Lower lobe of right lung (tissue), 2 donors: ENCODE results near the gene CHMP6. TPM values are rescaled to one million over a fixed set of nuclear protein-coding genes. Genes with fewer than 3 reads are reported as not detected.

Experiments used
- ATAC-seq, 2 donors: fragments of 200-7000 bp; cut with Tn5 transposase; one replicate each; pipeline ENCODE4 v1.9.1; 2020 to 2022; ENCODE audit warnings: mild to moderate bottlenecking in 2 of 2, moderate library complexity in 2 of 2
- DNase-seq: peaks from one replicate; pipeline ENCODE4 v3.0.0-alpha.2; 2020
- H3K27ac ChIP-seq: fragments of 200-600 bp; one replicate; pipeline ENCODE4 v1.8.0; 2022
- H3K27me3 ChIP-seq: fragments of 200-600 bp; one replicate; pipeline ENCODE4 v1.8.0; 2022; ENCODE audit warnings: low read depth
- H3K36me3 ChIP-seq: fragments of 200-600 bp; one replicate; pipeline ENCODE4 v1.8.0; 2022; ENCODE audit warnings: mild to moderate bottlenecking
- H3K4me1 ChIP-seq: fragments of 200-600 bp; one replicate; pipeline ENCODE4 v1.8.0; 2022
- H3K4me3 ChIP-seq: fragments of 200-600 bp; one replicate; pipeline ENCODE4 v1.8.0; 2022; ENCODE audit warnings: mild to moderate bottlenecking
- H3K9me3 ChIP-seq: fragments of 200-600 bp; one replicate; pipeline ENCODE4 v1.8.0; 2022
- CTCF ChIP-seq: fragments of 200-600 bp; IDR thresholded peaks from one replicate; pipeline ENCODE4 v1.8.0; 2022; ENCODE audit warnings: antibody characterized with exemption, mild to moderate bottlenecking
- intact Hi-C: fragments of 100-400 bp; cut with DNase I; formaldehyde crosslinking; loops from one replicate; pipeline ENCODE4 v1.11.0; 2022
- total RNA-seq: library from RNA; stranded (reverse); fragmentation: NEBNext Ultra II Directional; extraction: Animal tissue kit (Norgen Biotek cat#: 25700); gene quantifications from one replicate; pipeline ENCODE4 v1.2.1, GENCODE V29; 2021
- donor health status: DM: no; HTN: yes; CAD: no; lungs with severe emphysema.

Gene CHMP6
- total RNA-seq, 1 donor from 2014 or later = 28.8 TPM

- peaks cover 40% of the 10 kb centered on the region for H3K36me3 ChIP-seq
- DNase-seq (no peak), ATAC-seq (no peak)
Measured at GRCh38 chr17:80946449-80946848, 45.2 kb upstream of the CHMP6 start.

DNA sequence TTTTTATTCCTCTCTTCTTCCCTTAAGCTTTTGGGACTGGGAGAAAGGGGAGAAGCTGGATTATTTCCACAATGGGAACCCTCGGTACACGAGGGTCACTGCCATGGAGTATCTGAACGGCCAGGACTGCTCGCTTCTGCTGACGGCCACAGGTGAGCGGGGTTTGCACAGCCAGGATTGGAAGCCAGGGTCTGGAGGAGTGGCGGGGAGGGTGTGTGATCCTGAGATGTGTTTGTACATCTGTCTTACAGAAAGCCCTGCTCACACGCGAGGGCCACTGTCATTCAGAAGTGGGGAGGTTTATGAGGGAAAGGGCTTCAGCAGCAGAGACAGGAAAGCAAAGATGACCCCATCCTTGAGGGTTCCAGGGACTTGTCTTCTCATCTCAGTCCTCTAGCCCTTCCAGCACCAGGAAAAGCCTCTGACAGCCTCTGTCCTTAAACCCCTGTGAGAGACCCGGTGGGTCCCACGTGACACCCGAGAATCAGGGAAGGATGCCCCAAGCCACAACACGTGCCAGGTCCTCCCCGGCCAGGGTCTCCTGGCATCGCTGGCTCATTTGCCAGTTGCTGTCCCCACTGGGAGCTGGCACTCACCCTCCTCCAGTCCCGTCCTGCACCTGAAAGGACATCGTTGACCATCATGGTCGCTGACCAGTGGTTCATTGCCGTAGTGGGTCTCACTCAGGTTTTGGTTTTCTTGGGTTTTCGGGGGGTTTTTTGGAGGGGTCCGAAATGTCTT, 44.3 kb upstream of the CHMP6 start:
- Histone ChIP-seq H3K27ac (no peak overlapping the region), H3K4me1 (peaks cover 8% of the 10 kb centered on the region), H3K4me3 (no peak overlapping the region), H3K27me3 (no peaks in the 10 kb centered on the region), H3K9me3 (no peaks in the 10 kb centered on the region), H3K36me3 (peaks cover 48% of the 10 kb centered on the region)
- TF ChIP-seq CTCF = no peak
- intact Hi-C loops = no loop called here
- no peak for ATAC-seq
- DNase-seq = peak; percentile 33

More at GRCh38 chr17:80946449-80946848, 45.2 kb upstream of the CHMP6 start:
- H3K4me3 ChIP-seq = no peak overlapping the region
- peaks cover 18% of the 10 kb centered on the region for H3K4me1 ChIP-seq
- intact Hi-C loops = no loop called here
- no peak for TF ChIP-seq CTCF
- H3K27me3 ChIP-seq = no peaks in the 10 kb centered on the region
- H3K27ac ChIP-seq = no peak overlapping the region
- H3K9me3 ChIP-seq = no peaks in the 10 kb centered on the region

DNA sequence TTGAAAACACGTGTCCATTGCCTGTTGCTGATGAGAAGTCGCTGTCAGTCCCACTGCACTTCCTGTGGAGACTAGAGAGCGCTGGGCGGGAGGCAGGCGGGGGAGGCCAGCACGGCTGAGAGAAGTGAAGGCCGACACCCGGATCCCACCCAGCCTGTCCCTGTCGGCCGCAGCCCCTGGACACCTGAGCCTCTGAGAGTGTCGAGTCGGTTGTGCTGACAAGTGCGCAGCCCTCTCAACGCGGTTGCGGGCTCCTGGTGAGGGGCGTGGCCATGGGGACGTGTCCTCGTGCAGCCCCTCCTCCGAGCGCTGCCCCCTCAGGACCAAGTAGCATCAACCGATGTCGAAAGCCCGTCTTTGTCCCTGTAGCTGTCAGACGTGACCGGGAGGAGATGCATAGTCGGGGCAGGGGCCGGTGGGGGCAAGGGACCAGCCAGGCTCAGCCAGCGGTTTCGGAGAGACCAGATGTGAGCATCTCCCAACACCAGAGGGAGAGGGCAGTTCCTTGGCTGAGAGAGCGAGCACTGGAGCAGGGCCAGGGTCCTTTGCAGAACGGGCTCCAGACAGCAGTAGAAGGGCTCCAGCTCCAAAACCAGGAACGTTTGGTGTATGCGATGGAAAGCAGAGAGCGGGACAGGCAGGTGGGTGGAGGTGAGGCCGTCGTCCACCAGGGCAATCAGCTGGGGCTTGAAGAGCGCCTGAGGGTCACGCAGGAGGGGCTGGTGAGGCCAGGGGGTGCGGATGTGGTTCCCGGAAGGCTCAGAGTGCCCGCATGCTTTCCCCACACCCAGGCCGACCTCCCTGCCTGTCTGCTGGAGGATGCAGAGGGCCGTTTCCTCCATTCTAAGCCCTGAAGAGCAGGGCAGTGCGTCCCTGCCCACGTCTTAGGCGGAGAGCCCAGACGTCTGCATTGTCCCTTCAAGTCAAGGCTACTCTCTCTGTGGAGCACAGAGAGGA, 43.3 kb upstream of the CHMP6 start:
- no peaks in the 10 kb centered on the region for H3K9me3 ChIP-seq
- H3K27ac ChIP-seq = no peak overlapping the region
- H3K4me3 ChIP-seq = no peak overlapping the region
- TF ChIP-seq CTCF = no peak
- intact Hi-C loops = no loop called here
- no peaks in the 10 kb centered on the region for H3K27me3 ChIP-seq
- peak; percentile 47 for DNase-seq
- no peaks in the 10 kb centered on the region for H3K4me1 ChIP-seq
- peaks cover 50% of the 10 kb centered on the region for H3K36me3 ChIP-seq
- ATAC-seq = peak in 1 of 2 donors; percentile 29

GRCh38 chr17:80948976-80949450, 42.6 kb upstream of the CHMP6 start:
- Histone ChIP-seq H3K4me1 (no peaks in the 10 kb centered on the region), H3K4me3 (no peak overlapping the region), H3K9me3 (no peaks in the 10 kb centered on the region), H3K36me3 (peaks cover 50% of the 10 kb centered on the region), H3K27me3 (no peaks in the 10 kb centered on the region), H3K27ac (no peak overlapping the region)
- no peak for TF ChIP-seq CTCF
- ATAC-seq (no peak), DNase-seq (peak; percentile 45)
- intact Hi-C loops = no loop called here

- no peak for ATAC-seq
- intact Hi-C loops = no loop called here
- peak; percentile 38 for DNase-seq
- TF ChIP-seq CTCF = no peak
- no peak overlapping the region for H3K27ac ChIP-seq
- H3K4me3 ChIP-seq = no peak overlapping the region
- H3K4me1 ChIP-seq = no peaks in the 10 kb centered on the region
- no peaks in the 10 kb centered on the region for H3K9me3 ChIP-seq
- H3K36me3 ChIP-seq = peaks cover 50% of the 10 kb centered on the region
- H3K27me3 ChIP-seq = no peaks in the 10 kb centered on the region
Measured at GRCh38 chr17:80949451-80950421, 41.9 kb upstream of the CHMP6 start.
